ENCODE measurements around the gene EXOC6B. TPM values are rescaled to one million over a fixed set of nuclear protein-coding genes. Genes with fewer than 3 reads are reported as not detected.

The EXOC6B gene
- polyA plus RNA-seq, 1 donor from 2014 or later, result 3.2 TPM

GRCh38 chr2:72173640-72174321 is 652.1 kb downstream of the EXOC6B start:
- no peaks in the 10 kb centered on the region for H3K4me1 Mint-ChIP-seq
- H3K9me3 Mint-ChIP-seq, result no peaks in the 10 kb centered on the region
- H3K27me3 Mint-ChIP-seq, result no peaks in the 10 kb centered on the region
- H3K36me3 Mint-ChIP-seq, result peaks cover 4% of the 10 kb centered on the region
- no peak overlapping the region for H3K4me3 Mint-ChIP-seq
- no peak overlapping the region for H3K27ac Mint-ChIP-seq

- Mint-ChIP-seq H3K4me3 (no peak overlapping the region), H3K4me1 (no peaks in the 10 kb centered on the region), H3K36me3 (peaks cover 2% of the 10 kb centered on the region), H3K27ac (no peak overlapping the region), H3K9me3 (peaks cover 0 to 7% (median 0%) of the 10 kb centered on the region in 3 donors), H3K27me3 (no peaks in the 10 kb centered on the region)
Measured at GRCh38 chr2:72172478-72172877, 653.4 kb downstream of the EXOC6B start.

GRCh38 chr2:72166279-72166678 is 659.6 kb downstream of the EXOC6B start:
- Mint-ChIP-seq H3K27me3 (peaks cover 5% of the 10 kb centered on the region), H3K9me3 (peaks cover 0 to 7% (median 0%) of the 10 kb centered on the region in 3 donors), H3K4me3 (no peak overlapping the region)

GRCh38 chr2:72165792-72166191 is 660.0 kb downstream of the EXOC6B start:
- Mint-ChIP-seq H3K27me3 (peaks cover 5% of the 10 kb centered on the region), H3K4me1 (no peaks in the 10 kb centered on the region), H3K36me3 (no peaks in the 10 kb centered on the region), H3K9me3 (peaks cover 0 to 7% (median 0%) of the 10 kb centered on the region in 3 donors), H3K27ac (no peak overlapping the region), H3K4me3 (no peak overlapping the region)

More at GRCh38 chr2:72166279-72166678, 659.6 kb downstream of the EXOC6B start:
- no peaks in the 10 kb centered on the region for H3K36me3 Mint-ChIP-seq
- no peaks in the 10 kb centered on the region for H3K4me1 Mint-ChIP-seq
- no peak overlapping the region for H3K27ac Mint-ChIP-seq

GRCh38 chr2:72162574-72162973 is 663.3 kb downstream of the EXOC6B start:
- Mint-ChIP-seq H3K9me3 (no peaks in the 10 kb centered on the region), H3K4me1 (no peaks in the 10 kb centered on the region), H3K36me3 (peaks cover 2% of the 10 kb centered on the region), H3K27ac (no peak overlapping the region), H3K27me3 (peaks cover 5% of the 10 kb centered on the region), H3K4me3 (no peak overlapping the region)

- Mint-ChIP-seq H3K4me1 (no peaks in the 10 kb centered on the region), H3K27ac (no peak overlapping the region), H3K36me3 (peaks cover 2% of the 10 kb centered on the region), H3K4me3 (no peak overlapping the region), H3K9me3 (peaks cover 0 to 2% (median 0%) of the 10 kb centered on the region in 3 donors), H3K27me3 (peaks cover 16% of the 10 kb centered on the region)
Measured at GRCh38 chr2:72159211-72159993, 666.4 kb downstream of the EXOC6B start.

GRCh38 chr2:72157871-72158771 is 667.7 kb downstream of the EXOC6B start:
- H3K27ac Mint-ChIP-seq, result no peak overlapping the region
- H3K36me3 Mint-ChIP-seq, result peaks cover 2% of the 10 kb centered on the region
- peaks cover 0 to 2% (median 0%) of the 10 kb centered on the region in 3 donors for H3K9me3 Mint-ChIP-seq
- peak overlapping the region in 1 of 4 donors; percentile 14 for H3K4me3 Mint-ChIP-seq
- no peaks in the 10 kb centered on the region for H3K4me1 Mint-ChIP-seq
- H3K27me3 Mint-ChIP-seq, result peaks cover 18% of the 10 kb centered on the region

- H3K27ac Mint-ChIP-seq, result no peak overlapping the region
- peaks cover 17% of the 10 kb centered on the region for H3K27me3 Mint-ChIP-seq
Measured at GRCh38 chr2:72156872-72157271, 669.0 kb downstream of the EXOC6B start.

GRCh38 chr2:72155737-72156136 is 670.1 kb downstream of the EXOC6B start:
- Mint-ChIP-seq H3K27me3 (peaks cover 28% of the 10 kb centered on the region), H3K4me3 (no peak overlapping the region), H3K27ac (no peak overlapping the region), H3K36me3 (peaks cover 2% of the 10 kb centered on the region), H3K4me1 (no peaks in the 10 kb centered on the region), H3K9me3 (peaks cover 0 to 2% (median 0%) of the 10 kb centered on the region in 3 donors)

More at GRCh38 chr2:72156872-72157271, 669.0 kb downstream of the EXOC6B start:
- Mint-ChIP-seq H3K4me3 (no peak overlapping the region), H3K36me3 (peaks cover 2% of the 10 kb centered on the region), H3K9me3 (peaks cover 0 to 2% (median 0%) of the 10 kb centered on the region in 3 donors), H3K4me1 (no peaks in the 10 kb centered on the region)

- no peak overlapping the region for H3K27ac Mint-ChIP-seq
- H3K4me3 Mint-ChIP-seq, result no peak overlapping the region
- H3K27me3 Mint-ChIP-seq, result peaks cover 34% of the 10 kb centered on the region
- H3K9me3 Mint-ChIP-seq, result peaks cover 0 to 2% (median 0%) of the 10 kb centered on the region in 3 donors
- peaks cover 0 to 3% (median 3%) of the 10 kb centered on the region in 3 donors for H3K4me1 Mint-ChIP-seq
- peaks cover 2% of the 10 kb centered on the region for H3K36me3 Mint-ChIP-seq
Measured at GRCh38 chr2:72155151-72155550, 670.7 kb downstream of the EXOC6B start.

- Mint-ChIP-seq H3K4me3 (peak overlapping the region in 1 of 4 donors; percentile 1), H3K4me1 (peaks cover 0 to 7% (median 7%) of the 10 kb centered on the region in 3 donors), H3K27ac (no peak overlapping the region), H3K36me3 (peaks cover 2% of the 10 kb centered on the region), H3K27me3 (peaks cover 40% of the 10 kb centered on the region), H3K9me3 (peaks cover 0 to 2% (median 0%) of the 10 kb centered on the region in 3 donors)
Measured at GRCh38 chr2:72154386-72154975, 671.4 kb downstream of the EXOC6B start.

- Mint-ChIP-seq H3K9me3 (peaks cover 0 to 2% (median 0%) of the 10 kb centered on the region in 3 donors), H3K4me3 (no peak overlapping the region), H3K36me3 (peaks cover 2% of the 10 kb centered on the region), H3K4me1 (peaks cover 0 to 12% (median 12%) of the 10 kb centered on the region in 3 donors), H3K27ac (no peak overlapping the region), H3K27me3 (peaks cover 46% of the 10 kb centered on the region)
Measured at GRCh38 chr2:72153924-72154323, 671.9 kb downstream of the EXOC6B start.

- Mint-ChIP-seq H3K27me3 (peaks cover 48% of the 10 kb centered on the region), H3K4me3 (no peak overlapping the region), H3K9me3 (peaks cover 0 to 3% (median 0%) of the 10 kb centered on the region in 3 donors), H3K36me3 (no peaks in the 10 kb centered on the region), H3K27ac (no peak overlapping the region), H3K4me1 (peaks cover 5 to 14% (median 14%) of the 10 kb centered on the region in 3 donors)
Measured at GRCh38 chr2:72153026-72153791, 672.6 kb downstream of the EXOC6B start.

Measured in IgD-negative memory B cell (primary cell).